ENCODE results near the gene VRK3. TPM values are rescaled to one million over a fixed set of nuclear protein-coding genes. Genes with fewer than 3 reads are reported as not detected.

VRK3 gene
- total and polyA plus RNA-seq, 2 donors (not counting 3 experiments of a cell fraction or from before 2014, with no cell fraction given): 20.4 to 36.0 TPM

GRCh38 chr19:50008532-50008931 lies 16.6 kb downstream of the VRK3 start:
- ChIA-PET CTCF (interaction anchor here (0.9 kb wide), 1 partner anchor 9 kb away, joined by 5 read pairs; no protein-coding TSS in a partner anchor), POLR2A (no interaction called here)
- Histone ChIP-seq H4K20me1 (replicated peaks; ENCODE audit: control insufficient read depth, extremely low read depth, insufficient read depth, low read length) (no peaks in the 10 kb centered on the region), H3K9me1 (replicated peaks; ENCODE audit: control insufficient read depth, extremely low read depth, insufficient read depth, low read length) (no peaks in the 10 kb centered on the region), H3K36me3 (ENCODE audit: control insufficient read depth in 2 of 2, extremely low read depth in 1 of 2, insufficient read depth in 2 of 2, low read length in 2 of 2) (peaks cover 4 to 46% of the 10 kb centered on the region in 2 experiments), H3K27me3 (ENCODE audit: control insufficient read depth in 2 of 2, insufficient read depth in 2 of 2, low read length in 2 of 2) (no peaks in the 10 kb centered on the region), H3K4me2 (ENCODE audit: insufficient read depth, low read length) (no peak overlapping the region), H3K79me2 (ENCODE audit: control insufficient read depth, insufficient read depth, low read length) (no peaks in the 10 kb centered on the region), H3K9ac (replicated peaks; ENCODE audit: extremely low read depth, insufficient read depth, low read length) (no peak overlapping the region), H3K4me3 (replicated peaks in 1 of 3; ENCODE audit: insufficient read depth in 1 of 3, low read depth in 1 of 3, low read length in 3 of 3) (no peak overlapping the region), H3K9me3 (replicated peaks; ENCODE audit: control insufficient read depth, insufficient read depth, low read length) (no peaks in the 10 kb centered on the region), H3K4me1 (ENCODE audit: control insufficient read depth, extremely low read depth, insufficient read depth, low read length) (peaks cover 8% of the 10 kb centered on the region), H2AFZ (ENCODE audit: low read depth, low read length) (no peak overlapping the region), H3K27ac (ENCODE audit: insufficient read depth, low read depth, low read length) (no peak overlapping the region)
- dilution Hi-C loops (cut with MboI; ENCODE audit: extremely low pct_ligation_motif_present, low sequenced_read_pairs) (no loop called here), intact Hi-C loops (cut with micrococcal nuclease) (no loop called here)
- BruUV-seq (replicated peaks): no TSS peak
- FAIRE-seq: no peak
- DNase-seq (ENCODE audit: low read depth, low spot score): no peak
- peak; percentile 19 to 21 for TF ChIP-seq CTCF (IDR thresholded peaks at IDR 0.05; ENCODE audit: extremely low read depth in 1 of 2, insufficient read depth in 1 of 2, low read depth in 1 of 2, low read length in 2 of 2)
- no peak for TF ChIP-seq FOS (IDR thresholded peaks at IDR 0.05; ENCODE audit: borderline replicate concordance, insufficient read depth, low read length)
- TF ChIP-seq POLR2AphosphoS5 (IDR thresholded peaks at IDR 0.05; ENCODE audit: insufficient read depth, low read depth, low read length): no peak

- intact Hi-C loops (cut with micrococcal nuclease) (no loop called here), dilution Hi-C loops (cut with MboI; ENCODE audit: extremely low pct_ligation_motif_present, low sequenced_read_pairs) (no loop called here)
- no peak for DNase-seq (ENCODE audit: low read depth, low spot score)
- H2AFZ ChIP-seq (ENCODE audit: low read depth, low read length): no peak overlapping the region
- ChIA-PET CTCF (no interaction called here), POLR2A (no interaction called here)
- H3K9me1 ChIP-seq (replicated peaks; ENCODE audit: control insufficient read depth, extremely low read depth, insufficient read depth, low read length): no peaks in the 10 kb centered on the region
- no peaks in the 10 kb centered on the region for H3K27me3 ChIP-seq (ENCODE audit: control insufficient read depth in 2 of 2, insufficient read depth in 2 of 2, low read length in 2 of 2)
- no TSS peak for BruUV-seq (replicated peaks)
- no peaks in the 10 kb centered on the region for H4K20me1 ChIP-seq (replicated peaks; ENCODE audit: control insufficient read depth, extremely low read depth, insufficient read depth, low read length)
- H3K9ac ChIP-seq (replicated peaks; ENCODE audit: extremely low read depth, insufficient read depth, low read length): no peak overlapping the region
- H3K36me3 ChIP-seq (ENCODE audit: control insufficient read depth in 2 of 2, extremely low read depth in 1 of 2, insufficient read depth in 2 of 2, low read length in 2 of 2): peaks cover 2 to 44% of the 10 kb centered on the region in 2 experiments
- no peak overlapping the region for H3K4me3 ChIP-seq (replicated peaks in 1 of 3; ENCODE audit: insufficient read depth in 1 of 3, low read depth in 1 of 3, low read length in 3 of 3)
- H3K79me2 ChIP-seq (ENCODE audit: control insufficient read depth, insufficient read depth, low read length): no peaks in the 10 kb centered on the region
- no peak for FAIRE-seq
- H3K4me1 ChIP-seq (ENCODE audit: control insufficient read depth, extremely low read depth, insufficient read depth, low read length): peaks cover 8% of the 10 kb centered on the region
- no peak overlapping the region for H3K27ac ChIP-seq (ENCODE audit: insufficient read depth, low read depth, low read length)
- H3K4me2 ChIP-seq (ENCODE audit: insufficient read depth, low read length): no peak overlapping the region
- TF ChIP-seq POLR2A (IDR thresholded peaks at IDR 0.05; ENCODE audit: low read depth, low read length): no peak
- no peak for TF ChIP-seq EZH2 (IDR thresholded peaks at IDR 0.05; ENCODE audit: borderline replicate concordance, low read depth, low read length, severe bottlenecking)
- no peak for TF ChIP-seq GATA2 (IDR thresholded peaks at IDR 0.05; ENCODE audit: insufficient read depth, insufficient read length, low read depth, low read length)
- TF ChIP-seq CTCF (IDR thresholded peaks at IDR 0.05; ENCODE audit: extremely low read depth in 1 of 2, insufficient read depth in 1 of 2, low read depth in 1 of 2, low read length in 2 of 2): no peak
- TF ChIP-seq MAX (IDR thresholded peaks at IDR 0.05; ENCODE audit: insufficient read depth, insufficient read length): no peak
- TF ChIP-seq POLR2AphosphoS5 (IDR thresholded peaks at IDR 0.05; ENCODE audit: insufficient read depth, low read depth, low read length): no peak
- no peak for TF ChIP-seq FOS (IDR thresholded peaks at IDR 0.05; ENCODE audit: borderline replicate concordance, insufficient read depth, low read length)
- no peak for TF ChIP-seq MYC (IDR thresholded peaks at IDR 0.05; ENCODE audit: low read depth, low read length)
- no peak for TF ChIP-seq JUN (IDR thresholded peaks at IDR 0.05; ENCODE audit: borderline replicate concordance, insufficient read depth, insufficient read length, low read depth)
- H3K9me3 ChIP-seq (replicated peaks; ENCODE audit: control insufficient read depth, insufficient read depth, low read length): no peaks in the 10 kb centered on the region
Measured at GRCh38 chr19:50007947-50008346, 17.2 kb downstream of the VRK3 start.

All from endothelial cell of umbilical vein (primary cell).